GM18508 (cell line): ENCODE results near the gene IQUB.
"Not testable (repeated sequence)": the region's sequence is repeated elsewhere in the genome, so short reads cannot be mapped to it uniquely, and the experiment has no call there.

Experiments used
- ATAC-seq: cut with Tn5 transposase; IDR thresholded peaks from one replicate; pipeline ENCODE4 v1.9.1; 2021; ENCODE audit warnings: moderate number of reproducible peaks; ENCODE audit not compliant: insufficient read depth, unreplicated experiment

IQUB gene

DNA sequence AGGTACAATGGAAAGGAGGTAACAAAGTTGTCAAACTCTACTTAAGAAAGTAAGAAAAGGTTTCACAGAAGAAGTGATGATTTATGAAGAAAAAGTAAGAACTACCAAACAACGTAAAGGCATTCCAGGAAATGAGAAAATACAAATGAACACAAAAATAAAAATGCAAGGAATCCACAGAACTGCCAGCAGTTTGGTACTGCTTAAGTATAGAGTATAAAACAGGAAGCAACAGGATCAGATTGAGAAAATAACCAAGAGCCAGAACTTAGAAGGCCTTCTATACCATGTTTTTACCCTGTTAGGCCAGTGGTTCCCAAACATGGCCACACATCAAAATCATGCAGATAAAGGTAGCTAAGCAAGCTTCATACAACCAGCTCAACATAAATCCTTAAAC is 14.0 kb upstream of the IQUB start:
- no peak for ATAC-seq

DNA sequence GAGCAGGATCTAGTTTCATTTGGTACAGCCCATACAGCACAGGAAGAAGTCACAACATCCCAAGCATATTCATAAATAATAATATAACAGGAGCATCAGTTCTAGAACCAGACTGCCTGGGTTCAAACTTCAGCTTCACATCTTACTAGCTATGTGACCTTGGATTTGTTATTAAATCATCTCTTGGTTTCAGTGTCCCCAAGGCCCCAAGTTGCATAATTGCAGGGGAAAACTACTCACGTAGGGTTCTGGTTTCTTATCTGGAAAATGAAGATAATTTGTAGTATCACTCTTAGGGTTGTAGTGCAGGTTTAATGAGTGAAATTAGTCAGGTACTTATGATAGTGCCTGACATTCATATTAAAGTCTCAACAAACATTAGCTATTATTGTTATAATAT is 5.5 kb upstream of the IQUB start:
- no peak for ATAC-seq

DNA sequence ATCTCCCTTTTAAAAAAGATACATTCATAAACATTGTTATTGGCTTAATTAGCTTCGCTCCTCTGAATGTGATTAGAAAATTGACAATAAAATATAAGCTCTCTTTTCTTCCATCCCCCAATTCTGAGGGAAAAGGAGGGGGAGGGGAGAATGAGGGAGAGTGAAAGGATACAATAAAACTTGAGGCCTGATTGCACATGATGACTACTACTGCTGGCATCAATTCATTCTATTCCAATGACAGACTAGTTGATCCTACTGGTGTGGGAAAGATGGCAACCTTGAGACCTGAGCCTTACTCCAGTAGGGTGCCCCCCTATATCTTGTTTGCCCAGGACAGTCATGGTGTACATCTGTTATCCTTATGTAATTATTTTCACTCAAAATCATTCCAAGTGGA is 4.5 kb upstream of the IQUB start:
- no peak for ATAC-seq

DNA sequence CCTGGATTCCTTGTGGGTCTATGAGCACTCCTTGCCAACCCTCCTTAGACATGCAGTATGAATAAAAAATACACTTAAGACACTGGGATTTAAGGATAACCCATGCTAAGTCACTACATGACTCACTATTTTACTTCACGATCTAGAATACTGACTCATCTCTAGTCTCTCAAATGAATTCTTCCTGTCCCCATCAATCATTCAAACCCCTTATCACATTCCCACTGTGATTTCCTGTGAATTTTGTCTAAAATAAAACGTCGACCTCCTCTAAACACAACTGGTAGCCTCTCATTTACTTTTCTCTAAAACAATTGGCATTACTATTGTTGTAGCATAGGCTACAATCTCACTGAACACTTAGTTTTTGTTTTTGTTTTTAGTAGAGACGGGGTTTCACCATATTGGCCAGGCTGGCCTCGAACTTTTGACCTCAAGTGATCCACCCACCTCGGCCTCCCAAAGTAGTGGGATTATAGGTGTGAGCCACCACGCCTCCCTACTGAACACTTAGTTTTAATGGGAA is 3.9 kb upstream of the IQUB start:
- no peak for ATAC-seq

DNA sequence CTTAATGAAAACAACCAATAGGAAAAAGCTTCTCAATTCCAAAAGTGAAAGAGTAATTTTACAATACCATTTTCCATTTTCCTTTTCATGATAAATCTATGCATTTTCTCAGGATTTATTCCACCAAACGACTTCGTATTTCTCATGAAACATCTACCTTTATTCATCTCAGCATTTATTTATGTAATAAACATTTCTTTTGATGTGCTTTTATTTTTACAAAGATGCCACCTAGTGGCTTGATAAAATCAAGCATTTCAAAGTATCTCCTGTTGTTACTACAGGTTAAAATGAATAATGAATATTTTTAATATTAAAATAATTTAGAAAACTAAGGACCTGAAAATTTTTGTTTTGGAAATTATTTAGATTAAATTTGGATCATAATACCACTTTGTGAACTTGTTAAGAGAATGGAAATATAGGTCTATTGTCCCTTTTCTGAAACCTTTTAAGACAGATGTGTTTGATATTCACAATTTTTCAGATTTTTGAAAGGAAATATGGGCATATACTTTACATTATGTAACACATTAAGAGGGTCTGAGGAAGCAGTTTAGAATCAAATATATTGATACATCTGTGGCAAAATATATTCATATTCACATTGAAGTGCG is 2.7 kb upstream of the IQUB start:
- no peak for ATAC-seq

DNA sequence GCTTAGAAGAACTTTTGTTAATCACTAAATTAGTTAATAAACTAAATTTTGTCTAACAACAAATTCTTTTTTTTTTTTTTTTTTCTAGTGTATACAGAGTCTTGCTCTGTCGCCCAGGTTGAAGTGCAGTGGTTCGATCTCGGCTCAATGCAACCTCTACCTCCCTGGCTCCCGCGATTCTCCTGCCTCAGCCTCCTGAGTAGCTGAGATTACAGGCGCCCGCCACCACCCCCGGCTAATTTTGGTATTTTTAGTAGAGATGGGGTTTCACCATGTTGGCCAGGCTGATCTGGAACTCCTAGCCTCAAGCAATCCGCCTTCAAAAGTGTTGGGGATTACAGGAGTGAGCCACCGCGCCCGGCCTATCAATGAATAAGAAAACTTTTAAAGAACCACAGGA is 1.1 kb upstream of the IQUB start:
- no peak for ATAC-seq

DNA sequence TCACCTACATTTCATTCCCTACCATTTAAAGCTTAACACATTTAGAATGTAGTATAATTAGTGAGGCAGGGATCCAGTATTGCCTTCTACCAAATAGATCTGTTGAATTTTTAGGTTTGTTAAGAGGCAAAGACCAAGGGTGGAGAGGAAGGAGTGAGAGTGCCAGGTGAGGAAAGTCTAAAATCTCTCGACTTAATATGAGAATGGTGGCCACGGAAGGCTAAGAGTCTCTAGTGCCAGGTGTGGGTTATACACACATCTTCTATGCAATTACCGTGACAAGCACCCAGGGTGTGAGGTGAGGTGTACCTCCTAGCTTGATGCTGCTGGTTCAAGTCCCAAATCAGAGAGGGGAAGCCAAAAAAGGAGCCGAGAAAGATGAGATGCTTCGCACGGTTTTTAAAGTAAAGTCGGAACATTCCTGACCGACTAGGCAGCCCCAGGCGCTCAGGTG is 439 bp downstream of the IQUB start:
- no peak for ATAC-seq

DNA sequence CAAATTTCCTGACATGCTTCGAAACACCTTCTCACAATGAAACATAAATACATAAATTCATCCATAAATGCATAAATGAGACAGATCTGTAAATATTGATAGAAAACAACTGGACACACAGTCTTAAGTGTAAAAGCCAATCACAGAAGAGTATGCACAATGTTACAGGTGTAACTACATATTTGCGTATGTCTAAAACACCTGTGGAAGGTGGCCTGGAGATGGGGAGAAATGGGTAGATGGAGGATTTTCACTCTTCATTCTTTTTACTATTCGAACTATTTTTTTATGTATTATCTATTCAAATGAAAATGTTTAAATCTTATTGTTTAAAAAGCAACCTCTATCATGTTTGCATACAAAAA is 860 bp downstream of the IQUB start:
- ATAC-seq, result no peak

DNA sequence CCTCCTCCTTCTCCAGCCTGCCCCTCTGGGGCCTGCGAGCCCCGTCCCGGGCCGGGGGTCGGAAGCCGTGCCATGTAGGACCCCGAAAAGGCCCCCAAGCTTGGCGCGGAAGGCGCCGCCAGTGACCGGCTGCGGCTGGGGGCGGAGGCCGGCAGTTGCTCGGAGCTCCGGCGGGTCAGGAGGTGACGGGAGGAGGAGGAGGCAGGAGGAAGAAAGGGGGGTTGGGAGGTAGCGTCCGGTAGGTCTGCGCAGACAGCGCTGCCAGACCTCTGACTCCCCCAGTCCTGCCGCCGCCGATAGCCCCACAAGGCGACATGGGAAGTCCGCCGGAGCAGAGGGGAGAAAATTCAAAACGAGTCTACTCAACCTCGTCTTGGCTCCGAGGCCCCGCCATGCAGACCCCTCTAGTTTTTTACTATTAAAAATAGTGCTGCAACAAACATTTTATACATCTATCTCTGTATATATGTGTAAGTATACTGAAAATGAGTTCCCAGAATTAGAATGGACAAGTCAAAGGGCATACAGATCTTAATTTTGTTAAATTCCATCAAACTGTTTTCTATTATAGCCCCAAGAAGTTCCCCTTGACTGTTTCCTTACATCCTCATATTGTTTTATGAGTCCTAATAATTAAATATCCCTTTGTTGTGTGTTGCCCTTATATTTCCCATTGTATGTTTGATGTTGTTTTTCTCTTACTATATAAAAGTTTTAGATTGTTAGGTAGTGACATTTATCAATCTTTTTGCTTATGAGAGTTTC is 1.4 kb downstream of the IQUB start:
- not testable (repeated sequence) for ATAC-seq

DNA sequence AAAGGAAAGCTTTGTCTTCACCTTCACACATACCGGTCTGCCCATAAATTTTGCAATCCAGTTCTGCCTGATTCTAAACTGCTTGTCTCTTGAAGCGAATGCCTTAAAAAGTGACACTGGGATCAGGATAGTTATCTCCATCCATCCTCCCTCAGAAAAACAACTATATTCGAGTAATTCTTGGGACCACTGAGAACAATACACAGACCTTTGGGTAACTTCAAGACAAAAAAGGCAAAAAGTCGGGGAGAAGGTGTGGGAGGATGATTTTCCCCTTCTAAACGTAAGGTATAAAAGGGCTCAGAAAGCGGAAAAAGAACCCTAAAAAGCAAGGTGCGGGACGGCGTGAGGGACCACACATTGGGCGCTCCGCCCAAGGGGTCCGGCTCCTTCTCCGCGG is 2.1 kb downstream of the IQUB start:
- not testable (repeated sequence) for ATAC-seq

DNA sequence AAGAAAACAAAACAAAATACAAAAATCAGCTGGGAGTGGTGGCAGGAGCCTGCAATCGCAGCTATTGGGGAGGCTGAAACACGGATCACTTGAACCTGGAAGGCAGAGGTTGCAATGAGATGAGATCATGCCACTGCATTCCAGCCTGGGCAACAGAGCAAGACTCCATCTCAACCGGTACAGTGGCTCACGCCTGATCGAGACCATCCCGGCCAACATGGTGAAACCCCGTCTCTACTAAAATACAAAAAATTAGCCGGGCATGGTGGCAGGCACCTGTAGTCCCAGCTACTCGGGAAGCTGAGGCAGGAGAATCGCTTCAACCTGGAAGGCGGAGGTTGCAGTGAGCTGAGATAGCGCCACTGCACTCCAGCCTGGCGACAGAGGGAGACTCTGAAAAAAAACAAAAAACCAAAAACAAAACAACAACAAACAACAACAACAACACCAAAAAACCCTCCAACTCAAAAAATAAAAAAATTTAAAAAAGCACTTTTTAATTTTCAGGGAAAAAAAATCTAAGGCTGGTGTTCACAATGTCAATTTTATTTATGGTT is 4.3 kb downstream of the IQUB start:
- not testable (repeated sequence) for ATAC-seq

DNA sequence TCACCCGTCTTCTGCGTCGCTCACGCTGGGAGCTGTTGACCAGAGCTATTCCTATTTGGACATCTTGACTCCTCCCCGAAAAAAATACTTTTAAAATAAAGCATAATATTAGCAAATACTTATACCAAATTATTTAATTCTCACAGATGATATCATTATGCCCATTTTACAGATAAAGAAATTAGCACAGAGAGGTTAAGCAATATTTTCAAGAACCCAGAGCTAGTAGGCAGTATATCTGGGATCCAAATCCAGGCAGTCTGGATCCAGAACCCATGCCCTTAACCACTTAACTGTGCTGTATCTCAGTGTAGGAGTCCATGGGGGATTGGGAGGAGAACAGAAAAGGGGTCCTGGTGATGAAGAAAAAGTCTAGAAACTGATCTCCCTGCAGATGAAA is 6.1 kb downstream of the IQUB start:
- ATAC-seq, result no peak

DNA sequence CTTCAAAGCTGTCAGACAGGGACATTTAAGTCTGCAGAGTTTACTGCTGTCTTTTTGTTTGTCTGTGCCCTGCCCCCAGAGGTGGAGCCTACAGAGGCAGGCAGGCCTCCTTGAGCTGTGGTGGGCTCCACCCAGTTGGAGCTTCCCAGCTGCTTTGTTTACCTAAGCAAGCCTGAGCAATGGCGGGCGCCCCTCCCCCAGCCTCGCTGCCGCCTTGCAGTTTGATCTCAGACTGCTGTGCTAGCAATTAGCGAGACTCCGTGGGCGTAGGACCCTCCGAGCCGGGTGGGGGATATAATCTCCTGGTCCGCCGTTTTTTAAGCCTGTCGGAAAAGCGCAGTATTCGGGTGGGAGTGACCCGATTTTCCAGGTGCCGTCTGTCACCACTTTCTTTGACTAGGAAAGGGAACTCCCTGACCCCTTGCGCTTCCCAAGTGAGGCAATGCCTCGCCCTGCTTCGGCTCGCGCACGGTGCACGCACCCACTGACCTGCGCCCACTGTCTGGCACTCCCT is 6.6 kb downstream of the IQUB start:
- not testable (repeated sequence) for ATAC-seq

DNA sequence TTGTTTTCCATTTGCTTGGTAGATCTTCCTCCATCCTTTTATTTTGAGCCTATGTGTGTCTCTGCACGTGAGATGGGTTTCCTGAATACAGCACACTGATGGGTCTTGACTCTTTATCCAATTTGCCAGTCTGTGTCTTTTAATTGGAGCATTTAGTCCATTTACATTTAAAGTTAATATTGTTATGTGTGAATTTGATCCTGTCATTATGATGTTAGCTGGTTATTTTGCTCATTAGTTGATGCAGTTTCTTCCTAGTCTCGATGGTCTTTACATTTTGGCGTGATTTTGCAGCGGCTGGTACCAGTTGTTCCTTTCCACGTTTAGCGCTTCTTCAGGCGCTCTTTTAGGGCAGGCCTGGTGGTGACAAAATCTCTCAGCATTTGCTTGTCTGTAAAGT is 7.9 kb downstream of the IQUB start:
- not testable (repeated sequence) for ATAC-seq

DNA sequence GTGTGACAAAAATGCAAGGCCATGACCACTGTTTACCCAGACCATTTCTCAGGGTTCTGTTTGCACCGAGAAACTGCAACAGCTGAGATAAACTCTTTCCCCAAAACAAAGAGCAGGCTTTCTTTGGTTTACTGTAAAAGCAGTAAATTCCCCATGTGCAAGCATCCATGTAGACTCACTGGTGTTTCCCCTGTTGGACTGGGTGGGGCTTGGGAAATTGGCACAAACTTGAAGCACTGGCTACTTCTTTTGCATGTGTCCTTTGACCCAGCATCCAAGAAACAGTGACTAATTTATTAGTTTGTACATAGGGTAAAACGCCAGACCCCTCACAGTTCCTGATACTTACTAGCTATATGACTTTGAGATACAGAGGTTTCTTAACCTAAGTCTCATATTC is 12.3 kb downstream of the IQUB start:
- no peak for ATAC-seq

DNA sequence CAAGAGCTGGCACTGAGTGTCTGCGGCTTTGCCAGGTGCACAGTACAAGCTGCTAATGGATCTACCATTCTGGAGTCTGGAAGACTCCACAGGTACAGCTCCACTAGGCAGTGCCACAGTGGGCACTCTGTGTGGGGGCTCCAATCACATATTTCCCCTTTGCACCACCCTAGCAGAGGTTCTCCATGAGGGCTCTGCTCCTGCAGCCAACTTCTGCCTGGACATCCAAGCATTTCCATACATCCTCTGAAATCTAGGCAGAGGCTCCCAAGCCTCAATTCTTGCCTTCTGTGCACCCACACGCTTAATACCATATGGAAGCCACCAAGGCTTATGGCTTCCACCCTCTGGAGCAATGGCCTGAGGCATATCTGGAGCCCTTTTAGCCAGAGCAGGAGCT is 29.2 kb downstream of the IQUB start:
- no peak for ATAC-seq

DNA sequence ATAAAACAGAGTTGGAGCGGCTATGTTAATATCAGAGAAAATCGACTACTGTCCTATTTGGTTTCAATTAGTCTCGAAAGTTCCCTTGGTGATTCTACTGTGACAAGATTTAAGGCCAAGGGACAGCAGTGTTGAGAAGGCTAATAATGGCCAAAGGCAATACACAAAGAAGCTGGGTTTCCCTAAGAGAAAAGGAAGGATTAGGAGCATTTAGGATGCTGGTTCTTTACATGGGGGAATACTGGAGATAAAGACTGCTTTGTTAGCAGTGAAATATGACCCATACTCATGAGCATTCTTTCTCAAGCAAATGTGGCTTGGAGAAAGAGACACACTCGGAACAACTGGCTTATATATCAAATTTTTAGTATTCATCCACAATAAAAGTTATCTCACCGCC is 32.2 kb downstream of the IQUB start:
- no peak for ATAC-seq

DNA sequence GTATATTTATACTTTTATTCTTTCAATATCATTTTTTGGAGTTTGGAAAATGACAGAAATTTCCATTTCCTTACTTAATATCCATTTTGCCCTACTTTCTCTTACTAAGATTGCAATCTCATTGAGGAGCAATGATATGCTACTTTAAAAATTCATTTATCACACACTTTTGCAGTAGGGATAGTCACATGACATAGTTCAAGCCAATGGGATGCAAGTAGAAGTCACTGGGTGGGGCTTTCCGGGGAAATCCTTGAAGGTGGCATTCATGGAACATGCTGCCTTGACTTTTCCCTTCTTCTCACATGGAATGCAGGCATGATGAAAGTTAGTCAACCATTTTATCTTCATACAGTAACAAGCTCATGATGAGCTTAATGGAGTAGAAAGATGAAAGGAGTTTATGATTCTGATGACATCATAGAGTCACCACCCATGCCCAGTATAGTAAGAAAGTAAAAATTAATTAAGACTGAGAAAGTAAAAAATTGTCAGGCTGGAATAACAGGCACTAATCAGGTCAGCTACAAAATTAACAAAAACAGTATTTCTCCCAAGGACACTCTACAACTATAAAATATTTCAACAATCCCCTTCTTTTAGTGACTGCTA is 33.4 kb downstream of the IQUB start:
- no peak for ATAC-seq

DNA sequence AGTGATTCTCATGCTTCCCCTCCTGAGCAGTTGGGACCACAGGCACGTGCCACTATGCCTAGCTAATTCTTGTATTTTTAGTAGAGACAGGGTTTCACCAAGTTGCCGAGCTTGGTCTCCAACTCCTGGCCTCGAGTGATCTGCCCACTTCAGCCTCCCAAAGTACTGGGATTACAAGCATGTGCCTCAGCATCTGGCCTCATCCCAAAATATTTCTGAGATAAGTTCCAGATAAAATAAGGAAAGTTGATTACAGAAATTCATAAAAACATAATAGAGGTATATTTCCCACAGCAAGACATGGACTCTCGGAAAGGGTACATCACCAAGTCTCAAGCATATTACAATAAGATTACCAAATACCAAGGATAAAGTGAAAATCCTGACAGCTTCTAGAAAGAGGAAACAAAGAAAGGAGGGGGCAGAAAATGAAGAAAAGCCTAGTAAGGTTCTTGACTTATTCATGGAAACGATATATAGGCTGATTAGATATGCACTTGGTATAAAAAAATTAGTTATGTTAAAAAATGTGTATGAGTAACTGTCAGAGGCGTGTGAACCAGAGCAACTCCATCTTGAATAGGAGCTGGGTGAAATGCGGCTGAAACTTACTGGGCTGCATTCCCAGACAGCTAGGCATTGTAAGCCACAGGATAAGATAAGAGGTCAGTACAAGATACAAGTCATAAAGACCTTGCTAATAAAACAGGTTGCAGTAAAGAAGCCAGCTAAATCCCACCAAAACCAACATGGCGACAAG is 35.0 kb downstream of the IQUB start:
- ATAC-seq, result no peak

DNA sequence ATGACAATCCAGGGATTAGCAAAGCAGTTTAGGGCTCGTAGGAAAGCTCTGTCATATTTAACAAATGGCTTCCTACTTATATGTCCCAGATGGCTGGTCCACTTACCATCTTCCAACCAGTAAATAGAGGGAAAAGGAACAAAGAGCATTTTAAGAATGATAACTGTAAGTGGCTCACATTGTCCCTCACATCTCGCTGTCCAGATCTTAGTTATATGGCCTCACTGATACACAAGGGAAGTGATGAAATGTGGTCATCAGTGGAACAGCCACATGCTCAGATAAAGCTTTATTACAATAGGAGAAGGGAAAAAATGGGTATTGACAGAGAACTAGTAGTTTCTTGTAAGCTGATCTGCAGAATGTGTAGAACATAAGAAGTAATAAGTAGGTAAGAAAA is 35.8 kb downstream of the IQUB start:
- ATAC-seq, result no peak
